Body of pancreas (tissue), 4 donors: ENCODE results near the gene DDX10.

Experiments
- POLR2A ChIP-seq, 3 donors: fragments of 450-650 bp; IDR thresholded peaks; one replicate each; pipeline ENCODE4 v1.6.1; 2016; ENCODE audit warnings: antibody characterized with exemption in 3 of 3, mild to moderate bottlenecking in 2 of 3
- TF ChIP-seq, protein P1 (sequence below), 7 experiments: fragments of 450-650 bp in 4 of 7; fragments of 200-600 bp in 3 of 7; sonication (generic) in 3 of 7; IDR thresholded peaks; one replicate each; pipeline ENCODE4 v1.5.1; 2016 to 2019; ENCODE audit warnings: antibody characterized with exemption in 7 of 7

DNA sequence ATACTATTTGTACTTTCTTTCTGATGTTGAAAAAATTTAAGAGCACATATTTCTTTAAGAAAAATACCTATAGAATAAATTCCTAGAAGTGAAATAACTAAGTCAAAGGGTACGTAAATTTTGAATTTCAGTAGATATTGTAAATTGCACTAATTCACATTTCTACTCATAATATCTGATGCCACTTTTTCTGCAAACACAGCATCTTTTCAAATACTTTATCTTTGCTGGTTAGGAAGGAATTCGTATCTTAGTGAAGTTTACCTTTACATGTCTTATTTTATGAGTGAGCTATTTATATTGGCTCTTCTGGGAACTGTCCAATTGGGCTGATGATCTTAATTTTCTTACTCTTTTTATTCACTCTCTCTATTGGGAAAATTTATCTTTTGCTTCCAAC is 148.2 kb downstream of the DDX10 start:
- TF ChIP-seq, protein P1, sequence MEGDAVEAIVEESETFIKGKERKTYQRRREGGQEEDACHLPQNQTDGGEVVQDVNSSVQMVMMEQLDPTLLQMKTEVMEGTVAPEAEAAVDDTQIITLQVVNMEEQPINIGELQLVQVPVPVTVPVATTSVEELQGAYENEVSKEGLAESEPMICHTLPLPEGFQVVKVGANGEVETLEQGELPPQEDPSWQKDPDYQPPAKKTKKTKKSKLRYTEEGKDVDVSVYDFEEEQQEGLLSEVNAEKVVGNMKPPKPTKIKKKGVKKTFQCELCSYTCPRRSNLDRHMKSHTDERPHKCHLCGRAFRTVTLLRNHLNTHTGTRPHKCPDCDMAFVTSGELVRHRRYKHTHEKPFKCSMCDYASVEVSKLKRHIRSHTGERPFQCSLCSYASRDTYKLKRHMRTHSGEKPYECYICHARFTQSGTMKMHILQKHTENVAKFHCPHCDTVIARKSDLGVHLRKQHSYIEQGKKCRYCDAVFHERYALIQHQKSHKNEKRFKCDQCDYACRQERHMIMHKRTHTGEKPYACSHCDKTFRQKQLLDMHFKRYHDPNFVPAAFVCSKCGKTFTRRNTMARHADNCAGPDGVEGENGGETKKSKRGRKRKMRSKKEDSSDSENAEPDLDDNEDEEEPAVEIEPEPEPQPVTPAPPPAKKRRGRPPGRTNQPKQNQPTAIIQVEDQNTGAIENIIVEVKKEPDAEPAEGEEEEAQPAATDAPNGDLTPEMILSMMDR (IDR thresholded peaks at IDR 0.05): no peak
- no peak for TF ChIP-seq POLR2A (IDR thresholded peaks at IDR 0.05)
